Germinal center (tissue), 1 donor: Measurements from ENCODE around the gene ARL3.

ENCODE experiments used
- DNase-seq: peaks from one replicate; pipeline ENCODE4 v3.0.0; 2012; ENCODE audit warnings: mixed read lengths, low spot score

The ARL3 gene

DNA sequence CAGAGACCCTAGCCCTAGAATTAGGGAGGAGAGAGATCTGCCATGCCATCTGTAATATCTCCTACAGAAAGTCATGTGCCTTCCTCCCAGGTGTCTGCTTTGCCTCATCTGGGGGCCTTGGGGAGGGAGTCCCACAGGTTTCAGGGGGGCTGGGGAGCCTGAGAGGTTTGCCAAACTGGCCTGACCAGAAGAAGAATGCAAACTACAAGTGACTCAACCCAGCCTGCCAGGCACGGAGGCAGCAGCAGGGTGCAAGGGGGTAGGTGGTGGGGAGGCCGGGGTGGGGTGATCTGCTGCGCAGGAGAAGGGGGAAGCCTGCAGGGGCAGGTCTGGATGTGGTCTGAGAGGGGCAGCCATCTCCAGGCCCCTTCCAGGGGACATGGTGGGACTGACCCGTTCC lies 79.5 kb downstream of the ARL3 start:
- no peak for DNase-seq

DNA sequence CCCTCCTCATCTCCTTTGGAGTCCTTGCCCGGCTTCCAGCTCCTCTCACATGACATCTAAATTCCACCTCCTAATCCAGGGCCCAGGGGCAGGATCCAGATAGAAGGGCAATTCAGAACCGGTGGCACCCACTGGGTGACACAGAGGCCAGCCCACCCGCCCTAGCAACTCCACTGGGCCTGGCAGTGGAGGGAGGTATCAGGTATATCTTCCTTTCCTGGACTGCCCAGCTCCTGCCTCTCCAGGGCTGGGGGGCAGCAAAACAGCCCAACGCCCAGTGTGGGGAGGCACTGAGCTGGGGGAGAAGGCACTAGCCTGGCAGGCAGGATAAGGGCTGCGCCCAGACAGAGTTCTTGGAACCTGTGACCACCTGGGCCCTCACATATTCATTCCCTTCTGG lies 80.3 kb downstream of the ARL3 start:
- no peak for DNase-seq

DNA sequence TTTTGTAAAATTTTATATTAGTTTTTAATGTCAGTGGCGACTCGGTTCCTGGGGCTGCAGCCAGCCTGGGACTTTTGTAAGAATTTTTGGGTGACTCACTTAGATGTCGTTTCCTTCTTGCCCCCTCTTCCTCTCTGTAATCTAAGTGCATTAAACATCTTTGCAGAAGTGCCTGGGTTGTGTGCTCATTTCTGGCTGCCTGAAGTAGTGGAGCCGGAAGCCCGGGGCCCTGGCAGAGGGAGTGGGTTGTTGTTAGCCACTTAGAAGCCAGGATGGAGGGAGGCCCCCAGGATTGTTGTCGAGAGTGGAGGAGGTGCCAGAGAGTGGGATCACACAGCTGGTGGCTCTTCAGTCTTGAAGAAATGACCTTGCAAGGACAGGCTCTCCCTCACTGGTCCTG lies 80.9 kb downstream of the ARL3 start:
- no peak for DNase-seq

DNA sequence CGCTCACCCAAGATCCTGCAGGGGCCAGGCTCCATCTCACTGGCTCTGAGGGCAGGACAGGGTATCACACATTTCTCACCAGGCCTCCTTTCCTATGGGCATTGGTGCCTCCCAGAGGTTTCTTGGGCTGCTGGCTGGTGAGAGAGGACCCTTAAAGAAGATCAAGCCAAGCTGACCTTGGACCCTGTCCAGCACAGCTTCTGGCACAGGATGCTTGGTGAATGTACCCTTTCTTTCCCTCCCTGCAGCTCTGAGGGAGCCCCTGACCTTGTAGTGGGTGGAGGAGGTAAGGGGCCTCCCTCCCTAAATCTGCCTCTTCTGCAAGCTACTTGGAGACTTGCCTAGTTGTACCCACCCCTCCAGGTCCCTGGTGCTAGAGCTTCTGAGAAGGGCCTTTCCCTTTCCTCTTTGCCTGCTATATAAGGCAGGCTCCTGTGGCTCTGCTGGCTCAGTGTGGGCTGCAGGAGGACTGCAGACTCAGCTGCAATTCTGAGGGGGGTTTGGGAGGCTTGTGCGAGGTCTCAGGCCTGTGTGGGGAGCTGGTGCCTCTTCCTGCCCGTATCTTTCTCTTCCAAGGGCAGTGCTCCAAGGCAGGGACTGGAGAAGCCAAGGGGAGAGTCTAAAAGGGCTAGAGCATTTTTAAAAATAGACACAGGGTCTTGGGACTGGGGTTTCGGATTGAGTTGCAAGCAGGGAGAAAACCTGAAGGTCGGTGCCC lies 81.6 kb downstream of the ARL3 start:
- DNase-seq: no peak

DNA sequence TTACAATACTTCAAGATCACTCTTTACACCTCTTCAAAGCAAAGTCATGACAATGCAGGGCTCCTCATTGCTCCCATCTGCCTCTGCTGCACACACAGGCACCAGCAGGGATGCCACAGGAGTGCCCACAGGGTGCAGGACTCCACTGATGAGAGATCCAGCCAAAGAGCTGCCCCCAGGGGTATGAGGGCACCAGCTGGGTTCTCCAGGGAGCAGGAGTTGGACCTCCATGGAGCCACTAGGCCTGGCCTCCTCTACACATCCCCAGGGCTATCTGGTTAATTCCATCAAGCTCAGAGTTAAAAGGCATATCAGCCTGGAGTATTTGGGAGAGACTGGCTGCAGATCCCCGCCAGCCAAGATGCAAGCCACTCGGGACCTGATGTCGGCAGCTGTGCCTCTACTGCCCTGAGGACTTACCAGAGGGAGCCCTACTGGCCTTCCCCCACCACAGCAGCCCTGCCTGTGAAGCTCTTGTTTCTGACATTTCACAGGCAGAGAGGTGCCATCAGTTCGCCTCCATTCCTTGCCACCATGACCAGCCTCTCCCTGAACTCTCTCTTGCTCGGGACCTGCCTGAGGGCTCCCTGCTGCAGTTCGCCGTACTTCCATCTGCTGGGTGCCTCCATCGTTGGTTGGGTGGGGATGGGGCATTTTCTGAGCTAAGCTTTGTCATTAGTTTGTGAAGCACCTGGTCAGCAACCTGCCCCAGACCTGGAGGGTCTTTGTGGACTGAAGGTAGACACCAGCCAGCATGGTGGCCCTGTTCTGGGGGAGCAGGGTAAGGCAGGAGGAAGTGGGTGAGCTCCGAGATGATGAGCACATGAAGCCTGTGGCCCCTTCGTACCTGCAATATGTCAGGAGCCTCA lies 82.4 kb downstream of the ARL3 start:
- no peak for DNase-seq

DNA sequence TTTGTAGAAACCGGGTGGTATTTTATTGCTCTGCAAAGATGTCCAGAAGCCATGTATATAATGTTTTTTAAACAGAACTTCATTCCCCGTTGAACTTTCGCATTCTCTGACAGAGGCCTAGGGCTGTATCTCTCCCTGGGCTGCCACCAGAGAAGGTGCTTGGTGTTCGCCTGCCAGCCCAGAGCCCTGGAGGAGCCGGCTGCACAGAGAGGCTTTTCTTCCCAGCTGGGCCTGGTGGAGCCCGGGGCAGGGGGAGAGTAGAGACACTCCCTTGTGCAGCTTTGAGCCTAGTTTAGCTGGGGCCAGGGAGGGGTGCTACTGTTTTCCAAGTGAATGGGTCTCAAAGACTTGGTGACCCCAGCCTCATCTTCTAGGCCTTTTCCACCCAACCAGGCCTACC lies 83.5 kb downstream of the ARL3 start:
- no peak for DNase-seq

DNA sequence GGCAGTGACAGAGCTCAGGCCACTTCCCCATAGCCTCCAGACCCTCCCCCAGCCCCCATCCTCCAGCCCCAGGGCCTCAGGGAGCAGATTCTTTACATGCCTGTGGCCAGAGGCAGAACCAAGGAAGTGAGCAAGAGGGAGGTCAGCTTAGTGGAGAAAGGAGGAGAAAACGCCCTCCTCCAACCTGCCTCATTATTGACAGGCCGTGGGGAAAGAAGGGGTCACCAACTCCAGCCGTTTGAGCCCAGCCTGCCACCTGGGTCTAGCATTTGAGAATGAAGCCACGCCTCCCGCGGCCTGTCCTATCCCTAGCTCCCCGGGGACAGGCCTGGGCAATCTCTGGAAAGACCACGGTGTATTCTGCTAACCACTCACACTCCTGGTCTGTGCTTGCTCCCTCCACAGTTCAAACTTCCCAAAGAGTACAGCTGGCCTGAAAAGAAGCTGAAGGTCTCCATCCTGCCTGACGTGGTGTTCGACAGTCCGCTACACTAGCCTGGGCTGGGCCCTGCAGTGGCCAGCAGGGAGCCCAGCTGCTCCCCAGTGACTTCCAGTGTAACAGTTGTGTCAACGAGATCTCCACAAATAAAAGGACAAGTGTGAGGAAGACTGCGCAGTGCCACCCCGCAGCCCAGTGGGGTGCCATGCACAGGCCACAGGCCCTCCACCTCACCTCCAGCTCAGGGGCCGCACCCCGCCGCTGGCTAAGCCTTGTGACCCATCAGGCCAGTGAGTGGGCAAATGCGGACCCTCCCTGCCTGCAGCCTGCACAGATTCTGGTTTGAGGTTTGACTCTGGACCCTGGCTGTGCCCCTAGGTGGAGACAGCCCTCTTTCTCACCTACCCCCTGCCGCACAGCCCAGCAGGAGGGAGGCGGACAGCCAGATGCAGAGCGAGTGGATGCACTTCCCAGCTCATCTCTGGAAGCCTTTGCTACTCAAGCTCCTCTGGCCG lies 84.3 kb downstream of the ARL3 start:
- DNase-seq: no peak

DNA sequence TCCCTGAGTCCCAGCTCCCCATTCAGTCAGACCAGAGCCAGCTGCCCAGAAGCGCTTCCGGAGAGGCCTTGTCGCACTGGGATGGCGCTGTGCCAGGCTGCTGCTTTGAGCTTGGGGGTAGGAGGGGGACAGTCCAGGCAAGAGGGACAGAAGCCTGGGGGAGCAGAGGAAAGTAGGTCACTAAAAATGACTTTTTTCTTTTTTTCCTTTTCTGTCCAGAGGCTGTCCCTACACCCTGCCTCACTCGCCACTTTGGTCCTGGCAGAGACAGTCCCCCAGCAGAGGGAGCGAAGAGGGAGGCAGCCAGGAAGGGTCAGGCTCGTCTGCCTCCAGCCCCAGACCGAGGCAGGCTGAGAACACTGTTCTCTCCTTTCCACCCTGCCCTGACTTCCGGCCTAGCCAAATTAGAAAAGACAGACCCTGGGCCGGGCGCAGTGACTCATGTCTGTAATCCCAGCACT lies 85.7 kb downstream of the ARL3 start:
- no peak for DNase-seq

DNA sequence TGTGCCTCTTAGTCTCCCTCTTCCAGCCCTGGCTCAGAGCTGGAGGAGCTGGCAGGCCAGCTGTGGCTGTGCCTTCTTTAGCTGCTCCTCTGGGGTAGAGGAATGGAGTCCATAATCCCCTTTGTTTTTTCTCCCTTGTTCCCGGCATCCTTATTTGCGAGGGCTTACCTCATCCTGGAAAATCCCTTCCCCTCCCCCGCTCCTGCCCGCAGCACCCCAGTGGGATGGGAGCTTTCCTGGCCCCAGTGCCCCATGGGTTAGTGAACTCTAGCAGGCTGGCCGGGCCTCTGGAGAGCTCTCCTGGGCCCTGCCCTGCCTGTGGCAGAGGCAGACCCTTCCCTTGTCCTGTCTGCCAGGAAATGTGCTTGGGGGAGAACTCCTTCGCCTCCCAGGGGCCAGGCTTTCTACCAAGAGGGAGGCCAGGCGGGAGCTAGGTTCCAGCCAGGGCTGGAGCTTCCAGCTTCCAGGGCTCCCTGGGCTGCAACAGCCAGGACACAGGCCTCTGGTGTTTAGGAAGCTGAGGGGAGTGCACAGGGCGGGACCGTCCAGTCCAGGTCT lies 86.4 kb downstream of the ARL3 start:
- no peak for DNase-seq

DNA sequence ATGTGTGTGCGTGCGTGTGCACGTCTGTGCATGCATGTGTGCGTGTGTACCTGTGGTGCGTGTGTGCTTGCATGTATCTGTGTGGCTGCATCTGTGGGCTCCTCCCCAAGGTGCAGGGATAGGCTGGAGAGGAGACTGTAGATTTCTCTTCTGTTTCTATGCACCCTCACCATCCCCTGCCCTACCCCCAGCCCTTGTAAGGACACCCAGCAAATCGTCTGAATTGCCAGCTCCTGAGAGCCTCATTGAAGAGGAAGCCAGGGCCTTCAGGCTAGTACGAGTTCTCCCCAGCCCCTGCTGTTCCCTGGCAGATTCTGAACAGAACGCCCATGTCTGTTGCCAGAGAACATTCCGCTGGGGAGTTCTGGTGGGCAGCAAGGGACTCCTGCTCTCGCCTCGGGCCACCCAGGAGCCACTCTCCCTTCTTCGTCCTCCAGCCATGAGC lies 86.9 kb downstream of the ARL3 start:
- DNase-seq: no peak

DNA sequence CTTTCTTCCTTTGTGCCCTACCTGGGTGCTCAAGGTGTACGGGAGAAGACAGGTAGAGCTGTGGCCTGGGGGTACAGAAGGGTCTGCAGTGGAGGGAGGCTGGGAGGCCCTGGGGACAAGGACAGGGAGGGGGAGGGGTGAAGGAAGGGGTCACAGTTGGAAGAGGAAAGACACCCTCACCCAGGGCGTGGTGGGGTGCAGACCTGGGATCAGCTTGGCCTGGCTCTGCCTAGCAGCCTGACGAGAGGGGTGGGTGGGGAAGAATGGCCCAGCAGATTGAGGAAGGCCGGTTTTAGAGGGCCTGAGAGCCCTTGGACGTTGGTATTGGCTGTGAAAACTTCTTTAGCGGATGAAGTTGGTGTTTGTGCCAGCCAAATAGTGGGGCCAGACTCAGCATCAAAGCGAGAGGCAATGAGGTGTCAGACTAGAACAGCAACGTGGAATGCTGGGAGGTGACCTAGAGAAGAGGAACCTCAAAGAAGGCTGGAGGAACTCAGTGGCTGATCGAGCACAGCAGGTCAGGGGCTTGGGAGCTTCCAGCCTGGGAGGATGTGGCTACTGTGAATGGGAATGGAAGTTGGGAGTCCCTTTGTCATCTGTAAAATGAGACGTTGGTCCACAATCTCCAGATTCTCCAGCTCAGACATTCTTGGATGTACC lies 88.0 kb downstream of the ARL3 start:
- DNase-seq: no peak

DNA sequence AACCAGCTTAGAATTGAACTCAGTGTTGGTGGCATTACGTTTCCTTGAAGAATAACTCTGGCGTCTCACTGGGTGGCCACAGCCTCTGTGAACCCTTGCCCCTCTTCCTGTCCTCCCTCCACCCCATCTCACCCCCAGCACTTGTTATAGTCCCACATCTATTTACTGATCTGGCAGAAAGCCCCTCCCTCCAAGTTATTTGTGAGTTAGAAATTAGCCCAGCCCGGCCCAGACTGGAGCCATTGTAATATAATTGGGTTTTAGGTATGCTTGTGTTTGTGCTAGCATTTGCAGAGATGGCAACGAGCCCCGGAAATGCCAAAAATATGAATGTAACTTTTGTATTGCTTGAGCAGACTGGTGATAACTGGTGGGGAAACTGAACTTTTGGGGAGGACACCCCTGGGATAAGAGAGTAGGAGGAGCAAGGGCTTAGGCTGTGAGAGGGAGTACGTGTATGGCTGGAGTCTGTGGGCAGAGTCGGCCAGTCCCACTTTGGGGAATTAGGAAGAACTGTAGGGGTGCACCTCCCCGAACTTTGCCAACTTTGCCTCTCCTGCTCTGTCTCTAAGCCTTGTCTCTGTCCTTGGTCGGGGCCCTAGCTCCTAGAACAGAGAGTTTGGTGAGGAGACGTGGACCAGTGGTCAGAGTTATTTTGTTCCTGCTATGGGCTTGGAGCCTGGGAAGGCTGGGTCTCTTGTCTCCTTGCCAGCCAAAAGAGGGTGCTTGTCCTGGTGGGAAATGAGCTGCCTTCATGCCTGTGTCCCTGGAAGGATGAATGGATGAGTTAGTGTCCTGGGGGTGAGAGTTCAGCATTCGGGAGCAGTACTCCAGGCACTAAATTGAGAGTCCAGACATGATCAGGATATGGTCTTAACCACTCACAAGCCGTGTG lies 89.2 kb downstream of the ARL3 start:
- DNase-seq: no peak

DNA sequence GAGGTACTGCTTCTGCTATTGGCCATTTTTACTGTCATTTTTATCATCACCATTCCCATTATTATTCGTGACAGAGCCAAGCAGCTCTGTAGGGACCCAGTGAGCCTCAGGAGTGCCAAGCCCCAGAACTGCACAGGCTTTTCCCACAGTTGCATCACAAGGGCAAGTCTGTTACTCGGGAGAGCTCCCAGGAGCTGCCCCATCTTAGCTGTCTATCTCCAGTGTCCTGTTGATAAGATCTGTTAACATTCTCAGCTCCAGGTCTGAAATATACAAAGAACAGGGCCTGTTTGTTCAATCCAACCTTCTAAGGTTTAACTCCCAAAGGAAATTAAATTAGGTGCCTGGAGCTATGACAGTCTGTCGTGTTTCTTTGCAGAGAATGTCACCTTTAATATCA lies 90.1 kb downstream of the ARL3 start:
- no peak for DNase-seq
